NCI-H2227 (cell line): ENCODE results near the gene MLANA.

ENCODE experiments used
- DNase-seq: peaks from one replicate; lab custom pipeline; 2025; ENCODE audit not compliant: unreplicated experiment; lab: John Stamatoyannopoulos, UW

Gene MLANA

GRCh38 chr9:5957166-5957565 is 66.5 kb downstream of the MLANA start:
- no peak for DNase-seq

DNA sequence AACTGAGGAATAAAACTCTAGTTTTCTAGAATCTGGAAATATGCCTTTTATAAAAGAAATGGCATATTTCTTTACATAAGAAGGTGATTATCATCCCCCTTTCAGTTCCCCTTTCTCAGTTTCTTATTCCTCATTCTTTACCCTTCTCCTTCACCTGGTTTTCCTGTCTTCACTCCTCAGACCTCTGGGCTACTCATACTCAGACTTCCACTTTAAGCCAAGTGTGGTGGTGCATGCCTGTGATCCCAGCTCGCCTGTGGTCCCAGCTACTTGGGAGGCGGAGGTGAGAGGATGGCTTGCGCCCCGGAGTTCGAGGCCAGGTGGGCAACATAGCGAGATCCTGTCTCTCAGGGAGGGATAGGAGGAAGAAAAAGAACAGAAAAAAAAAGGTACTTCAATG is 67.6 kb downstream of the MLANA start:
- no peak for DNase-seq
